Panc1 (cell line): ENCODE results near the gene ATP5PF.

Experiments used
- CTCF ChIP-seq: fragments of 450-650 bp; IDR thresholded peaks from 2 replicates; pipeline ENCODE4 v1.5.1; 2017; ENCODE audit warnings: mild to moderate bottlenecking
- POLR2AphosphoS5 ChIP-seq: IDR thresholded peaks from 2 replicates; pipeline ENCODE4 v1.6.1; 2012; ENCODE audit warnings: mild to moderate bottlenecking, low read depth, low read length, moderate library complexity
- REST ChIP-seq, 2 experiments: IDR thresholded peaks; 2 replicates each; pipeline ENCODE4 v1.6.1; 2011 to 2012; ENCODE audit warnings: low read depth in 2 of 2, control low read depth in 1 of 2, low read length in 1 of 2, mild to moderate bottlenecking in 1 of 2, moderate library complexity in 1 of 2; ENCODE audit not compliant: insufficient read depth in 1 of 2
- SIN3A ChIP-seq: IDR thresholded peaks from 2 replicates; pipeline ENCODE4 v1.6.1; 2012; ENCODE audit warnings: low read depth, mild to moderate bottlenecking, low read length, moderate library complexity, borderline replicate concordance; ENCODE audit not compliant: insufficient read depth
- TCF7L2 ChIP-seq: IDR thresholded peaks from 2 replicates; pipeline ENCODE4 v1.6.1; 2011; ENCODE audit warnings: mild to moderate bottlenecking, low read depth, low read length, inconsistent platforms

GRCh38 chr21:25700741-25701140, 34.0 kb downstream of the ATP5PF start:
- no peak for TF ChIP-seq POLR2AphosphoS5
- TF ChIP-seq CTCF, result no peak
- TF ChIP-seq SIN3A, result no peak
- TF ChIP-seq REST (IDR thresholded peaks at IDR 0.05; ENCODE audit: insufficient read depth in 1 of 2, low read depth in 2 of 2, low read length in 1 of 2), result no peak
- no peak for TF ChIP-seq TCF7L2
